ENCODE measurements around the gene ZNF195.
"Not testable (repeated sequence)": the region's sequence is repeated elsewhere in the genome, so short reads cannot be mapped to it uniquely, and the experiment has no call there.

ZNF195 gene

GRCh38 chr11:3378426-3379423, at the start of gene ZNF195:
TSS of gene ZNF195 (minus strand) at chr11:3379146. CDS start at chr11:3379040, 106 bp downstream.
- no peak for FAIRE-seq

- not testable (repeated sequence) for FAIRE-seq
Measured at GRCh38 chr11:3428076-3428475, 49.1 kb upstream of the ZNF195 start.

- FAIRE-seq: not testable (repeated sequence)
Measured at GRCh38 chr11:3426541-3426940, 47.6 kb upstream of the ZNF195 start.

GRCh38 chr11:3423928-3424327, 45.0 kb upstream of the ZNF195 start:
- FAIRE-seq: not testable (repeated sequence)

- not testable (repeated sequence) for FAIRE-seq
Measured at GRCh38 chr11:3423138-3423731, 44.3 kb upstream of the ZNF195 start.

- not testable (repeated sequence) for FAIRE-seq
Measured at GRCh38 chr11:3422380-3423137, 43.6 kb upstream of the ZNF195 start.

- FAIRE-seq: not testable (repeated sequence)
Measured at GRCh38 chr11:3421608-3422379, 42.8 kb upstream of the ZNF195 start.

- FAIRE-seq: not testable (repeated sequence)
Measured at GRCh38 chr11:3420281-3421042, 41.5 kb upstream of the ZNF195 start.

- FAIRE-seq: not testable (repeated sequence)
Measured at GRCh38 chr11:3419496-3419895, 40.5 kb upstream of the ZNF195 start.

GRCh38 chr11:3417047-3417446, 38.1 kb upstream of the ZNF195 start:
- not testable (repeated sequence) for FAIRE-seq

- FAIRE-seq: not testable (repeated sequence)
Measured at GRCh38 chr11:3415301-3415700, 36.4 kb upstream of the ZNF195 start.

GRCh38 chr11:3413666-3414065, 34.7 kb upstream of the ZNF195 start:
- not testable (repeated sequence) for FAIRE-seq

- no peak for FAIRE-seq
Measured at GRCh38 chr11:3412837-3413236, 33.9 kb upstream of the ZNF195 start.

- not testable (repeated sequence) for FAIRE-seq
Measured at GRCh38 chr11:3408722-3409121, 29.8 kb upstream of the ZNF195 start.

GRCh38 chr11:3408058-3408605, 29.2 kb upstream of the ZNF195 start:
- FAIRE-seq: not testable (repeated sequence)

- not testable (repeated sequence) for FAIRE-seq
Measured at GRCh38 chr11:3406937-3407336, 28.0 kb upstream of the ZNF195 start.

- FAIRE-seq: not testable (repeated sequence)
Measured at GRCh38 chr11:3406223-3406875, 27.4 kb upstream of the ZNF195 start.

- FAIRE-seq: not testable (repeated sequence)
Measured at GRCh38 chr11:3404076-3404925, 25.4 kb upstream of the ZNF195 start.

- not testable (repeated sequence) for FAIRE-seq
Measured at GRCh38 chr11:3402861-3403250, 23.9 kb upstream of the ZNF195 start.

Data from islet of Langerhans (tissue), 1 donor.